MCF 10A (cell line): ENCODE data around the gene GSTP1. TPM values are rescaled to one million over a fixed set of nuclear protein-coding genes. Genes with fewer than 3 reads are reported as not detected.
"Not testable (repeated sequence)": the region's sequence is repeated elsewhere in the genome, so short reads cannot be mapped to it uniquely, and the experiment has no call there.

Source experiments
- BruUV-seq: library from RNA; stranded (reverse); fragments of 400-500 nt; replicated peaks from 2 replicates; lab custom pipeline; 2021; lab: Mats Ljungman, UMichigan
- CTCF ChIA-PET: fragments of 300-600 bp; sonication (Branson Sonifier 250); formaldehyde crosslinking; extraction: SDS; loops from one replicate; lab custom pipeline; 2021; ENCODE audit warnings: antibody characterized with exemption, inconsistent platforms; lab: Yijun Ruan, JAX
- POLR2A ChIA-PET: fragments of 300-600, 350-650 bp; sonication (Branson Sonifier 250); formaldehyde crosslinking; extraction: SDS; loops from one replicate; lab custom pipeline; 2020; ENCODE audit warnings: antibody characterized with exemption, inconsistent platforms; lab: Yijun Ruan, JAX
- DNase-seq: peaks from one replicate; pipeline ENCODE4 v3.0.0-alpha.2; 2018; ENCODE audit not compliant: unreplicated experiment
- H3K27ac Mint-ChIP-seq: one replicate; pipeline ENCODE4 v1.8.0; 2022; ENCODE audit warnings: mild to moderate bottlenecking, low read depth, mixed read lengths; ENCODE audit not compliant: unreplicated experiment
- H3K27me3 Mint-ChIP-seq: one replicate; pipeline ENCODE4 v1.8.0; 2022; ENCODE audit warnings: mixed read lengths; ENCODE audit not compliant: insufficient read depth, unreplicated experiment
- H3K36me3 Mint-ChIP-seq: one replicate; pipeline ENCODE4 v1.8.0; 2022; ENCODE audit warnings: mild to moderate bottlenecking, moderate library complexity, mixed read lengths; ENCODE audit not compliant: insufficient read depth, unreplicated experiment
- H3K4me1 Mint-ChIP-seq: one replicate; pipeline ENCODE4 v1.8.0; 2022; ENCODE audit warnings: mixed read lengths; ENCODE audit not compliant: insufficient read depth, unreplicated experiment
- H3K4me3 Mint-ChIP-seq: one replicate; pipeline ENCODE4 v1.8.0; 2022; ENCODE audit warnings: mild to moderate bottlenecking, moderate library complexity, mixed read lengths; ENCODE audit not compliant: unreplicated experiment
- H3K9me3 Mint-ChIP-seq: one replicate; pipeline ENCODE4 v1.8.0; 2022; ENCODE audit warnings: mixed read lengths; ENCODE audit not compliant: unreplicated experiment
- intact Hi-C: fragments of 100-400 bp; cut with micrococcal nuclease; formaldehyde crosslinking; loops from 2 replicates; pipeline ENCODE4 v1.14.1; 2022
- total RNA-seq: library from RNA; stranded (reverse); gene quantifications from 2 replicates; pipeline ENCODE4 v1.2.3, GENCODE V29; 2022
- TF ChIP-seq, protein P1 (sequence below): fragments of 200-600 bp; IDR thresholded peaks from one replicate; pipeline ENCODE4 v1.8.0; 2022; ENCODE audit warnings: antibody characterized with exemption, mild to moderate bottlenecking; ENCODE audit not compliant: unreplicated experiment

GSTP1 gene
- total RNA-seq, 1 experiment from 2014 or later: 1,641 TPM

DNA sequence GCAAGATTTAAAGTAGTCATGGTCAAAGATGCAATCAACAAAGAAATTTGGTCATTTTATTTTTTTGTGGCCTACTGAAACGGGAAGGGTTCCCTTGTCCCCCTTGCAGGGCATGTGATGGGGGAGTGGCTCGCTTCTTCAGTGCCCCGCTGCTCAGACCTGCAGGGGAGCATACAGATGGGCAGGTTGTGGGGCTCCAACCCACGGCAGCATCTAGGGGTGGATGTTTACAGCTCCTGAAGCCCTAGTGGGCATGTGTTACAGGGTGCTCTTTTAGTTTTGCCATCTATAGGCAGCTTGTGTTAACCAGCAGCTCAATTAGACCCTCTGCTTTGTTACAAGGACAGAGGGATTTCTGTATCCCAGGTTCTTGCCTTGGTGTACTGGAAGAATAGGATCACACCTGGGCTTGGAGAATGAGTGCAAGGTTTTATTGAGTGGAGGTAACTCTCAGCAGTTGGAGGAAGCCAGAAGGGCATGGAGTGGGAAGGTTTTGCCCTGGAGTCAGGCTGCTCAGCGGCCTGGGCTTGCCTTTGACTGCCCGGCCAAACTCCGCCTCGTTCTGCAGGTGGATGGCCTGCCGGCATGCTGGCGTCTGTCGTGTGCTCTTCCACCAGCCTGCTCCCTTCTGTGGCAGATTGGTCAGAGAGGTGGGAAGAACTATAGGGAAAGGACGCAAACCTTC is 9.4 kb downstream of the GSTP1 start:
- no peak for DNase-seq
- TF ChIP-seq, protein P1, sequence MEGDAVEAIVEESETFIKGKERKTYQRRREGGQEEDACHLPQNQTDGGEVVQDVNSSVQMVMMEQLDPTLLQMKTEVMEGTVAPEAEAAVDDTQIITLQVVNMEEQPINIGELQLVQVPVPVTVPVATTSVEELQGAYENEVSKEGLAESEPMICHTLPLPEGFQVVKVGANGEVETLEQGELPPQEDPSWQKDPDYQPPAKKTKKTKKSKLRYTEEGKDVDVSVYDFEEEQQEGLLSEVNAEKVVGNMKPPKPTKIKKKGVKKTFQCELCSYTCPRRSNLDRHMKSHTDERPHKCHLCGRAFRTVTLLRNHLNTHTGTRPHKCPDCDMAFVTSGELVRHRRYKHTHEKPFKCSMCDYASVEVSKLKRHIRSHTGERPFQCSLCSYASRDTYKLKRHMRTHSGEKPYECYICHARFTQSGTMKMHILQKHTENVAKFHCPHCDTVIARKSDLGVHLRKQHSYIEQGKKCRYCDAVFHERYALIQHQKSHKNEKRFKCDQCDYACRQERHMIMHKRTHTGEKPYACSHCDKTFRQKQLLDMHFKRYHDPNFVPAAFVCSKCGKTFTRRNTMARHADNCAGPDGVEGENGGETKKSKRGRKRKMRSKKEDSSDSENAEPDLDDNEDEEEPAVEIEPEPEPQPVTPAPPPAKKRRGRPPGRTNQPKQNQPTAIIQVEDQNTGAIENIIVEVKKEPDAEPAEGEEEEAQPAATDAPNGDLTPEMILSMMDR: no peak
- Mint-ChIP-seq H3K4me1 (peaks cover 6% of the 10 kb centered on the region), H3K36me3 (peaks cover 16% of the 10 kb centered on the region), H3K9me3 (no peaks in the 10 kb centered on the region), H3K27me3 (no peaks in the 10 kb centered on the region), H3K4me3 (no peak overlapping the region), H3K27ac (no peak overlapping the region)
- ChIA-PET CTCF (interaction anchor here (0.5 to 0.9 kb wide), 5 partner anchors 15 to 80 kb away, joined by 3 to 5 read pairs (median 3); no protein-coding TSS in a partner anchor), POLR2A (interaction anchor here (0.5 to 6.5 kb wide), 10 partner anchors 9 to 632 kb away, joined by 3 to 70 read pairs (median 3); partner anchors contain the start of gene GSTP1)
- BruUV-seq: no TSS peak
- intact Hi-C loops: no loop called here

DNA sequence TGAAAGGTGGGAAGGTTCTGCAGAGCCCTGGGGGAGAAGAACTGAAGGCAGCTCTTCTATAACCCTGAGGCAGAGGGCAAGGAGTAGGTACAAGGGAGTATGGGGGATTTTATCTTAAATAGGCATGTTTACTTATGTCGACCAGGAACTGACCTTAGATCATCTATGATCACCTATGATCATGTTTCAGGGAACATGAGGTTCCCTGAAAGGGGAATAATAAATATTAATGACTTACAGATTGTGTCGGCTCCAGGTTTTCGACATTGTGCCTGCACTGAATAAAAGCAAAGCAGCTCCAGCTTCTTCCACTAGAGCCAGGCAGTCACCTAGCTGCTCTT is 9.9 kb downstream of the GSTP1 start:
- Mint-ChIP-seq H3K4me1 (peaks cover 6% of the 10 kb centered on the region), H3K27ac (no peak overlapping the region), H3K9me3 (no peaks in the 10 kb centered on the region), H3K27me3 (no peaks in the 10 kb centered on the region), H3K36me3 (peaks cover 11% of the 10 kb centered on the region), H3K4me3 (no peak overlapping the region)
- POLR2A ChIA-PET: interaction anchor here (0.6 to 6.5 kb wide), 5 partner anchors 10 to 632 kb away, joined by 3 to 70 read pairs (median 3); partner anchors contain the start of gene GSTP1
- DNase-seq: no peak
- CTCF ChIA-PET: interaction anchor here (0.6 kb wide), 1 partner anchor 44 kb away, joined by 3 read pairs; no protein-coding TSS in a partner anchor
- intact Hi-C loops: no loop called here
- BruUV-seq: no TSS peak
- TF ChIP-seq, protein P1: no peak

DNA sequence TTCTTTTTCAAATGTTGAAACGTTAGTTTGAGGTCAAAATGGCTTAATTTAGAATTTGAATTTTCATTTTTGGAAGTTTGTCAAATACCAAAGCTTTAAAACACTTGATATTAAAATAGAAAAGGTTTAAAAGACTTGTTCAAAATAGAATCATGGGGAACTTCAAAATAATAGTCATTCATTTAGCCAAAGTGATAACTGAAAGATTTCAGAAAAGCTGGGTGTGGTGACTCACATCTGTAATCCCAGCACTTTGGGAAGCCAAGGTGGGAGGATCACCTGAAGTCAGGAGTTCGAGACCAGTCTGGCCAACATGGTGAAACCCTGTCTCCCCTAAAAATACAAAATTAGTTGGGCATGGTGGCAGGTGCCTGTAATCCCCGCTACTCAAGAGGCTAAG is 10.9 kb downstream of the GSTP1 start:
- CTCF ChIA-PET: interaction anchor here (0.7 kb wide), 1 partner anchor 139 kb away, joined by 3 read pairs; the partner anchor contains the start of gene CABP4
- TF ChIP-seq, protein P1: no peak
- no TSS peak for BruUV-seq
- no peak overlapping the region for H3K27ac Mint-ChIP-seq
- no peak overlapping the region for H3K4me3 Mint-ChIP-seq
- intact Hi-C loops: no loop called here
- no peak for DNase-seq
- POLR2A ChIA-PET: interaction anchor here (1.6 to 6.5 kb wide), 3 partner anchors 11 to 20 kb away, joined by 7 to 70 read pairs (median 12); partner anchors contain the start of gene GSTP1
- H3K27me3 Mint-ChIP-seq: no peaks in the 10 kb centered on the region
- peaks cover 10% of the 10 kb centered on the region for H3K36me3 Mint-ChIP-seq
- no peaks in the 10 kb centered on the region for H3K9me3 Mint-ChIP-seq
- peaks cover 6% of the 10 kb centered on the region for H3K4me1 Mint-ChIP-seq

DNA sequence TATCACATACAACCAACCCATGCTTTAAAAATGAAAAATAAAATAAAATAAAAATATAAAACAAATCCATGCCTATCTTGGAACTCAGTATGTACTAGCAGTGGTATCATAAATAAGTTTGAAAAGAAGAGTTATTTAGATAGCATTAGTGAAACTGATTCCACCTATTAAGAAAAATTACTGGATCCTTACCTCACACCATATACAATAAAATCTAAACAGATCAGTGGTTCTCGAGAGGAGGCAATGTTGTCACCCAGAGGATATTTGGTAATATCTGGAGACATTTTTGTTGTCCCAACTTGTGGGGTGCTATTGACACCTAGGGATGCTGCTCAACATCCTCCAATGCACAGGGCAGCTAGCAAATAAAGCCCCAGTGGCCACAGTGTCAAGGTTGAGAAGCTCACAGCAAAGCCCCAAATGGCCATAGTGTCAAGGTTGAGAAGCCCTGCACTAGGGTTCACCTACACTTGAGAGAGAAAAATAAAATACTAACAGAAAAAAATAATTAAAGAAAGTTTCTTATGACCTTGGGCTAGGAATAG is 13.2 kb downstream of the GSTP1 start:
- intact Hi-C loops: no loop called here
- peaks cover 6% of the 10 kb centered on the region for H3K4me1 Mint-ChIP-seq
- POLR2A ChIA-PET: interaction anchor here (6.5 kb wide), 1 partner anchor 13 kb away, joined by 70 read pairs; the partner anchor contains the start of gene GSTP1
- no TSS peak for BruUV-seq
- no peak for DNase-seq
- H3K27ac Mint-ChIP-seq: no peak overlapping the region
- CTCF ChIA-PET: interaction anchor here (0.6 to 1.7 kb wide), 2 partner anchors 63 to 287 kb away, joined by 4 to 5 read pairs; no protein-coding TSS in a partner anchor
- no peaks in the 10 kb centered on the region for H3K36me3 Mint-ChIP-seq
- H3K9me3 Mint-ChIP-seq: no peaks in the 10 kb centered on the region
- no peak overlapping the region for H3K4me3 Mint-ChIP-seq
- TF ChIP-seq, protein P1: no peak
- H3K27me3 Mint-ChIP-seq: peaks cover 16% of the 10 kb centered on the region

DNA sequence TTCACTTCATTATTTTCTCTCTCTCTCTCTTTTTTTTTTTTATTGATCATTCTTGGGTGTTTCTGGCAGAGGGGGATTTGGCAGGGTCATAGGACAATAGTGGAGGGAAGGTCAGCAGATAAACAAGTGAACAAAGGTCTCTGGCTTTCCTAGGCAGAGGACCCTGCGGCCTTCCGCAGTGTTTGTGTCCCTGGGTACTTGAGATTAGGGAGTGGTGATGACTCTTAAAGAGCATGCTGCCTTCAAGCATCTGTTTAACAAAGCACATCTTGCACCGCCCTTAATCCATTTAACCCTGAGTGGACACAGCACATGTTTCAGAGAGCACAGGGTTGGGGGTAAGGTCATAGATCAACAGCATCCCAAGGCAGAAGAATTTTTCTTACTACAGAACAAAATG is 13.8 kb downstream of the GSTP1 start:
- peaks cover 16% of the 10 kb centered on the region for H3K27me3 Mint-ChIP-seq
- DNase-seq, H3K4me3 Mint-ChIP-seq, H3K9me3 Mint-ChIP-seq, H3K4me1 Mint-ChIP-seq, intact Hi-C loops, CTCF ChIA-PET, H3K36me3 Mint-ChIP-seq, BruUV-seq, H3K27ac Mint-ChIP-seq: not testable (repeated sequence)
- POLR2A ChIA-PET: interaction anchor here (6.5 kb wide), 1 partner anchor 14 kb away, joined by 70 read pairs; the partner anchor contains the start of gene GSTP1

DNA sequence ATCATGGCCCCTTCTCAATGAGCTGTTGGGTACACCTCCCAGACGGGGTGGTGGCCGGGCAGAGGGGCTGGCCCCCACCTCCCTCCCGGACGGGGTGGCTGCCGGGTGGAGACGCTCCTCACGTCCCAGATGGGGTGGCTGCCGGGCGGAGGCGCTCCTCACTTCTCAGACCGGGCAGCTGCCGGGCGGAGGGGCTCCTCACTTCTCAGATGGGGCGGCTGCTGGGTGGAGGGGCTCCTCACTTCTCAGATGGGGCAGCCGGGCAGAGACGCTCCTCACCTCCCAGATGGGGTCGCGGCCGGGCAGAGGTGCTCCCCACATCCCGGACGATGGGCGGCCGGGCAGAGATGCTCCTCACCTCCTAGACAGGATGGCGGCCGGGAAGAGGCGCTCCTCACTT is 14.4 kb downstream of the GSTP1 start:
- POLR2A ChIA-PET, BruUV-seq, H3K36me3 Mint-ChIP-seq, H3K4me3 Mint-ChIP-seq, DNase-seq, H3K9me3 Mint-ChIP-seq, H3K4me1 Mint-ChIP-seq, intact Hi-C loops, H3K27ac Mint-ChIP-seq: not testable (repeated sequence)
- peaks cover 16% of the 10 kb centered on the region for H3K27me3 Mint-ChIP-seq
- CTCF ChIA-PET: interaction anchor here (0.6 kb wide), 1 partner anchor 13 kb away, joined by 3 read pairs; no protein-coding TSS in a partner anchor
